HL-60/S4 treated with retinoic acid at 250 ng/mL for 4 days and 3 days (cell line): ENCODE results near the gene PCBP4.

Source experiments
- in situ Hi-C: fragments of 300-500 bp; cut with MboI; formaldehyde crosslinking; loops from 2 replicates; pipeline ENCODE4 v1.7.0; 2022; ENCODE audit warnings: low sequenced_read_pairs

The PCBP4 gene

DNA sequence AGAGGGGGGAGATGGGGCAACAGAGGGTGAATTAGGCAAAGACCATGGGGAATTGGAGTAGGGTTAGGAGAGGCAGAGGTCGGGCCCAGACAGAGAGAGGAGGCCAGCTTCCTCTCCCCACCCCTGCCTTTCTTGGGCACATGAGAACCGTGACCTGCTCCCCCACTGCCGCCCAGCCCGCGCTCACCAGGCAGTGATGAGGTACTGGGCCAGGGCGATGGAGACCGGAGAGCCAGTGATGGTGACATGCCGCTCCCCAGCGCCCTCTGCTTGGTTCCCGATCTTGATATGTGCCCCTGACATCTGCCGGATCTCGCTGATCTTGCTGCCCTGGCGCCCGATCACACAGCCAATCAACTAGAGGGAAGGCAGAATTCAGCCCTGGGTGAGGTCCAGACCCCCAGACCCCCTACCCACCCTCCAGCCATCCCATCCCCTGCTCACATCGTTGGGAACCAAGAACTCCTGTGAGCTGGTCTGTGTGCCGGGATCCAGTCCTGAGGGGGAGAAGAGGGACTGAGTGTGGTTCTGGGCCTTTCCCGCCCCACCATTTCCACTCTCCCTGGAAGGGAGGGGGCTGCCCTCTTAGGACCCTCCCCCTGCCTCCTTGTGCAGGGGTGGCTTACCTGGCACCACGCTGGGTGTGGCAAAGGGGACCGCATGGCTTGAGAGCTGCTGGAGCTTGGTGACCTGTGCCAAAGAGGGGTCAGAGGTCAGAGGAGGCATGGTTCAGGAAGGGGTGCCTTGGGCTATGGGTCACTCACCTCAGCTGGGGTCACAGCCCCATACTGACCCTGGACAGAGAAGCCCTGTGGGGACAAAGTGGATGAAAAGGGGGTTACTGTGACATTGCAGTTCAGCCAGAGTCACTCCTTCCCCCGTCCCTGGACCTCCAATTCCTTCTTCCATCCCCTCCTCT, 8.4 kb downstream of the PCBP4 start:
- in situ Hi-C loops: no loop called here

DNA sequence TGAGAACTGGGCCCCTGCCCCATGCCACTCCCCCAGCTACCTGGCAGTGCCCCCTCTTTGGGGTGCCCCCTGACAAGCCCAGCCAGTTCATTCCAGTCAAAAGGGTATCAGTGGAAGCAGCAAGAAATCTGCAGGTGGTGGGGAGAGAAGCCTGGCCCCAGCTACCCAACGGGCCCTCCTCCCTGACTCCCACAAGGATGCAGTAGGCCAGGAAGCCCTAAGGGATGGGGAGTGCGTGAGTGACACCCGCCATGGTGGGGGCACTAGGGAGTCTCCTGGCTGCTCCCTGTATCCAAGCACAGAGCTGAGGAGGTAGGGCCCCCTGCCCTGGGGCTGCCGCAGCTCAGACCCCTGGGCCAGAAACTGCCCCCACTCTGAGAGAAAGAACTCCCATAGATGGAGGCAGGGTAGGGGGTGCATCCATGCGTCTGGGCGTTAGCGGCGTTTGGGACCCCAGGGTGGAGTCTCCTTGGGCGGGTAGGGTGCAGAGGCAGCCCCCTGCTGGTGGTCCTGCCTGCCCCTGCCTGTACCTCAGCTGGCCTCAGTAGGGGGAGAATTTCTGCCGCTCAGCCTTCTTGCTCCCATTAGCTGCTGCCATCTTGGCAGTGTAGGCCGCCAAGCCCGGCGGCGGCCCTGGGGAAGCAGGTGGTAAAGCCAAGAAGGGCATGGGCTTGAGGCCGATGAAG, 9.6 kb downstream of the PCBP4 start:
- in situ Hi-C loops: no loop called here

GRCh38 chr3:51955893-51956770, 11.1 kb downstream of the PCBP4 start:
- in situ Hi-C loops: no loop called here

GRCh38 chr3:51955175-51955892, 11.9 kb downstream of the PCBP4 start, which contains the start of gene GPR62:
TSS of gene GPR62 (plus strand) at chr3:51955381. CDS start at chr3:51955653, 272 bp downstream.
- in situ Hi-C loops: no loop called here

DNA sequence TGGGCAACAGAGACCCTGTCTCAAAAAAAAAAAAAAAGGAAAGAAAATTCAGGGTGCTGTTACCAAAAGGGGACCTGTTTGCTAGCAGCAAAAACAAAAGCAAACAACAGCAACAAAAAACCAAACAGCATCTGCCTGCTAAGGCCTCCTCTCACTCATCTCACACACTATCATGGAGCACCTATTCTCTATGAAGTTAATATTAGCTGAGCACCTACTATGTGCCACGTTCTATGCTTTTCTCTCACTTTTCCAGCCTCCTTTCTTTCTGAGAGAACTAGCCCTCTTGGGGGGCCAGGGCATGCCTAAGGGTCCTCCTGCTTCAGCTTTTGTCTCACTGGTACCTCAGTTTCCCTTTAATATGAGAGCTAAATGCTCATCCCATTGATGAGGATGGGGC, 12.5 kb downstream of the PCBP4 start:
- in situ Hi-C loops: no loop called here

- in situ Hi-C loops: no loop called here
Observed at GRCh38 chr3:51954105-51954504, 13.1 kb downstream of the PCBP4 start.

GRCh38 chr3:51953445-51953844, 13.8 kb downstream of the PCBP4 start:
- in situ Hi-C loops: no loop called here

DNA sequence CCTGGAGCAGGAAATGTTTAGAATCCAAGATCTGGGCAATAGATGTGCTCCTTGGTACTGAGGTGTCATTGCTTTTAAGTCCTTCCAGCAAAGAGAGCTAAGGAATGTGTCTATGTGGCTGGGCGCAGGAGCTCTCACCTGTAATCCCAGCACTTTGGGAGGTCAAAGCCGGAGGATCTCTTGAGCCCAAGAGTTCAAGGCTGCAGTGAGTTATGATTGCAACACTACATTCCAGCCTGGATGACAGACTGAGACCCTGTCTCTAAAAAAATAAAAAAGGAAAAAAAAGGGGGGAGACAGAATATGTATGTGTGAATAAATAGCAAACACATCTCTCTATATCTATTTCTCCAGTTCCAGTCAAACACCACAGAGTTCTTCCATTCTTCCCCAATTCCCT, 16.4 kb downstream of the PCBP4 start:
- in situ Hi-C loops: no loop called here

GRCh38 chr3:51949121-51949520, 18.1 kb downstream of the PCBP4 start:
- in situ Hi-C loops: no loop called here

DNA sequence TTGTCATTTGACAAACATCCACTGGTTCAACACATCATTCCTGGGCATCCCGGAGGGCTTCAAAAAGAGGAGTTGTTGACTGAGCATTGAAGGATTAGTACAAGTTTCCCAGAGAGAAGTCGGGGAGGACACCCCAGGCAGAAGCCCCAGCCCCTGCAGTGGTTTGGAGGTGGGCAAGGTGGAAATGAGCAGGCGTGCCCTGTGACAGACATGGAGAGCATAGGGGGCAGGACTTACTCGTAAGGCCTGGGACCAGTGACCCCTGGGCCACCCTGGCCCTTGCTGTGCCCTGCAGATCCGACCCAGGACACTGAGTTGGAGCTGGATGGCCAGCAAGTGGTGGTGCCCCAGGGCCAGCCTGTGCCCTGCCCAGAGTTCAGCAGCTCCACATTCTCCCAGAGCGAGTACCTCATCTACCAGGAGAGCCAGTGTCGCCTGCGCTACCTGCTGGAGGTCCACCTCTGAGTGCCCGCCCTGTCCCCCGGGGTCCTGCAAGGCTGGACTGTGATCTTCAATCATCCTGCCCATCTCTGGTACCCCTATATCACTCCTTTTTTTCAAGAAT, 19.2 kb downstream of the PCBP4 start:
- in situ Hi-C loops: no loop called here

- in situ Hi-C loops: no loop called here
Observed at GRCh38 chr3:51947215-51947900, 19.9 kb downstream of the PCBP4 start.

- in situ Hi-C loops: no loop called here
Observed at GRCh38 chr3:51946796-51947195, 20.5 kb downstream of the PCBP4 start.

DNA sequence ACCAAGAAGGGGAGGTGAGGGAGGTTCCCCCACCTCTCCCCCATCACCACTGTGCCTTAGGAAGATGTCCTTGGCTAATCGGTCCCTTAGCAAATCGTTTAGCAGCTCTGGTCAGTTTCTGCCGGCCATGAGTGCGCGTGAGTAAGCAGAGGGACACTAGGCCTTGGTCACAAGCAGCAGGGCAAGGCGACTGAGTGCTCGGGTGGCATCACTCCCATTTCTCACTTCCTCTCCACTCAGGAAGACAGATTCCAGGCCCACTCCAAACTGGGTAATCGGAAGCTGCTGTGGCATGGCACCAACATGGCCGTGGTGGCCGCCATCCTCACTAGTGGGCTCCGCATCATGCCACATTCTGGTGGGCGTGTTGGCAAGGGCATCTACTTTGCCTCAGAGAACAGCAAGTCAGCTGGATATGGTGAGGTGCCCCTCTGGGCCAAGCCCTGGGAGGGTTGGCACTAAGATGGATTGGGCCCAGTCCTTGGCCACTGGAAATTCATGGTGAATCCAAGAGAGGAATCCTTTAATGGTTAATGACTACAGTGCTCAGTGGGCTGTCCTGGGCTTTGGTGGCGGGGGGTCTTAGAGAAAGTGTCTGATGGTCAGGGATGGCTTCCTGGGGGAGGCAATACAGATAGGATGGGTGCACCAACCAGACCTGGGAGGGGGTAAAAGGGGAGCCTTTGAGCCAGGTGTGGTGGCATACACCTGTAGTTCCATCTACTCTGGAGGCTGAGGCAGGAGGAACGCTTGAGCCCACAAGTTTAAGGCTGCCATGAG, 21.1 kb downstream of the PCBP4 start:
- in situ Hi-C loops: no loop called here

DNA sequence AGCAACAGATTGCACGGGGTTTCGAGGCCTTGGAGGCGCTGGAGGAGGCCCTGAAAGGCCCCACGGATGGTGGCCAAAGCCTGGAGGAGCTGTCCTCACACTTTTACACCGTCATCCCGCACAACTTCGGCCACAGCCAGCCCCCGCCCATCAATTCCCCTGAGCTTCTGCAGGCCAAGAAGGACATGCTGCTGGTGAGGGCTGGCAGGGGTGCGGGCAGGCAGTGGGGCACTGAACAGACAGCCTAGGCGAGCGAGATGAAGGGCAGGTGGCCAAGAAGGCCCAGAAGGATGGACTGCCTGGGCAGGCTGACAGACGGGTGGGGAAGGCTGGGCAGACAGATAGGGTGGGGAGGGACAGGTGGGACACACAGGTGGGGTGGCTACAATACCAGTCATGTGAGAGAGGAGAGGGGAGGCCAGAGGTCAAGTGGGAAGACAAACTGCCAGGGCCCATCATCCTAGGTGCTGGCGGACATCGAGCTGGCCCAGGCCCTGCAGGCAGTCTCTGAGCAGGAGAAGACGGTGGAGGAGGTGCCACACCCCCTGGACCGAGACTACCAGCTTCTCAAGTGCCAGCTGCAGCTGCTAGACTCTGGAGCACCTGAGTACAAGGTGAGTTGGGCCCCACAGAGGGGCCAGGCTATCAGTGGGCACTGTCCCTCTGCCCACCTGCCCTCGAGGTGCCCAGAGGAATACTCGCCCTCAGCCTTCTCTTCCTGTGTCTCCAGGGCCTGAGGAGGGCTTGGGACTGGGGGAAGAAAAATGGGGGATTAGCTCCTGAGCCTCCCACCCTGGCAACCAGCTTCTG, 22.0 kb downstream of the PCBP4 start:
- in situ Hi-C loops: no loop called here

DNA sequence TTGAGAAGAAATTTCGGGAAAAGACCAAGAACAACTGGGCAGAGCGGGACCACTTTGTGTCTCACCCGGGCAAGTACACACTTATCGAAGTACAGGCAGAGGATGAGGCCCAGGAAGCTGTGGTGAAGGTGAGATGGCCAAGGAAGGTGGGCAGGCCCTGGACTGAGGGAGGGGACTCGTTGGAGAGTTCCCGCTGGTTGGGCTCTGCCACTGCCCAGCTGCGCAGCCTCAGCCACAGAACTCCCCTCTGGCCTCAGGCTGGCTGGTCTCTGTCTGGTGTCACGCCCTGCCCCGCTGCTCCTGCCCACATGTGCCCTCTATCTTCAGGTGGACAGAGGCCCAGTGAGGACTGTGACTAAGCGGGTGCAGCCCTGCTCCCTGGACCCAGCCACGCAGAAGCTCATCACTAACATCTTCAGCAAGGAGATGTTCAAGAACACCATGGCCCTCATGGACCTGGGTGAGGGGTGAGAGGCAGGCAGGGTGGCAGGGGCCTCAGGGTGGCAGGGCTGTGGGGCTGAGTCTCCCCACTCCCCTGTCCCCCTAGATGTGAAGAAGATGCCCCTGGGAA, 22.7 kb downstream of the PCBP4 start:
- in situ Hi-C loops: no loop called here

DNA sequence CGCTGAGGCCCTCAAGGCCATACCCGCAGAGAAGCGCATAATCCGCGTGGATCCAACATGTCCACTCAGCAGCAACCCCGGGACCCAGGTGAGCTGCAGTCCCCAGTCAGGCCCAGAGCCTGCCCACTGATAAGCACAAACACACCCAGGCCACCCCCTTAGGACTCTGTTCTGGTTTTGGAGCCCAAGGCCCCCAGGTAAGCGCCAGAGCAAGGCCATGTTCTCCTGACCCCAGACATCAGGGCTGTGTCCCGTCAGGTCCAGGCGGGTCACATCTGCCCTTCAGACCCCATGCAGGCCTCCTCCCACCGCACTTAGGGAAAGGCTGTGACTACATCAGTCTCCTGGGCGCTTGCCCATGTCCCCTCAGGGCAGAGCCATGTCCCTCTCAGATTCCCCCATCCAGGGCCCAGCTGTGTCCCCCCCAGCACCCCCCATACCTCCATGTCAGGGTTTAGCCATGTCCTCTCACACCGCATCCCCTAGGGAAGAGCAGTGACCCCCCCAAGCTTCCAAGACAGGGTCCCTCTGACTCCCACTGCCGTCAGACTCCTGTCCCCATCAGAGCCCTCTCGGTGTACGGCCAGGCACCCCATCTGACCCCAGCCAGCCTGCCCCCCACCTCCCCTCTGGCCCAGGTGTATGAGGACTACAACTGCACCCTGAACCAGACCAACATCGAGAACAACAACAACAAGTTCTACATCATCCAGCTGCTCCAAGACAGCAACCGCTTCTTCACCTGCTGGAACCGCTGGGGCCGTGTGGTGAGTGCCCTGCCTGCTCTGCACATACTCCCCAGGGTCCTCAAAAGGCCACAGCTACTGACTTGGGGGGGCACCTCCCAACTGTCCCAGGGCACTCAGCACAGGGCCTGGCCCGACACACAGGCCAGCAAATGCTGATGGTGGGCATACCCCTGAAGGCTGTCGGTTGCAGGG, 23.5 kb downstream of the PCBP4 start:
- in situ Hi-C loops: no loop called here
